Measurements from ENCODE around the gene DRAM2. TPM values are rescaled to one million over a fixed set of nuclear protein-coding genes. Genes with fewer than 3 reads are reported as not detected.

The DRAM2 gene
- 26.4 TPM for total RNA-seq (2021; ENCODE audit: unreplicated experiment)
- polyA plus RNA-seq (2012): 38.4 and 45.3 TPM in 2 replicates
- Bru-seq, nascent RNA: percentile 82 among the genes with signal in this experiment
- percentile 76 among the genes with signal in this experiment for BruChase-seq, experiment 1, labeled RNA remaining after a 6-hour chase
- percentile 92 among the genes with signal in this experiment for BruChase-seq, experiment 2, labeled RNA remaining after a 2-hour chase
- long read RNA-seq, partial matches to known transcripts: 4 of 38 reads
- long read RNA-seq, other reads (novel, unspliced or antisense): 30 of 38 reads

DNA sequence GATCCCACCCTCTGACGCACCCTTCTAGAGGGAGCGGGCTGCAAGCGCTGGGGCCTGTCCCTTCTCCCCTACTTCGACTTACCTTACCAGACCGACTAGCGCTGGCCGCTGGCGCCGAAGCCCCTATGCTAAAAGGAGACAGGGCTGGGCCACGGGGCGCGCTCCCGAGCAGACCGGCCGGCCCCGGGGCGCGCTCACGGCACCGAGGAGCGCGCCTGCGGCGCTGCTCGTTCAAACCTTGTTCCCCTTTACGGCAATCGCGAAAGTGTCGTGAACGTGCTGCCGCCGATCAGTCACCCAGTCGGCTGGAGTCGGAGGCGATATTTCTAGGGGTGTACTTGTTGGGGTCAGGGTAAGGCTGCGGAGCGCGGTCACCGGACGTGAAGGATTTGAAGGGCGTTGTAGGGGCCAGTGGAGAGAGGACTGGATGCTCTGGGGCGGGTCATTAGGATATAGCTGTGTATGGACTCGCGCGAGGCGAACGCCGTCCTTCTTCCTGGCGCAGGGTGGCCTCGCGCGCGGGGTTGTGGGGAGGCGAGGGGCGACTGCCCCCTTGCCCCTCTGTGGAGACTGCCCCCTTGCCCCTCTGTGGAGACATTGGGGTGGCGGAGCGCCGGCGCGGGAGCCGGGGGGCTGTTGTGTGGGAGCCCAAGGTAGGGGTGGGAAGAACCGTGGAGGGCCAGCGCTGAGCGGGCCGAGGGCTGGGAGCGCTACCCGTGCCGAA is at the start of gene DRAM2, which contains the start of gene CEPT1:
DRAM2 (minus strand) TSS at position 138 of the 724 bp plus-strand sequence. CDS start 8,539 bp downstream, outside the sequence.
CEPT1 (plus strand) TSS at position 268 of the 724 bp plus-strand sequence. CDS start 7,492 bp downstream, outside the sequence.
- peaks cover 74% of the 10 kb centered on the region for H3K79me2 ChIP-seq (ENCODE audit: insufficient read depth, low read length)
- ATAC-seq (peak; percentile 82), DNase-seq (ENCODE audit: low read depth, low spot score) (peak; percentile 90)
- CTCF ChIA-PET: no interaction called here
- peak within 1 kb of the TSS; percentile 83 for H3K9ac ChIP-seq (ENCODE audit: low read length)
- no peaks in the 10 kb centered on the region for H3K27me3 ChIP-seq (ENCODE audit: insufficient read depth, low read length)
- peak within 1 kb of the TSS; percentile 78 for H2AFZ ChIP-seq (ENCODE audit: low read depth, low read length, poor library complexity, severe bottlenecking)
- H3K9me3 ChIP-seq (ENCODE audit: control insufficient read depth in 1 of 2, insufficient read depth in 1 of 2, low read depth in 1 of 2, low read length in 2 of 2): no peaks in the 10 kb centered on the region
- H3K9me2 ChIP-seq (ENCODE audit: insufficient read depth): no peaks in the 10 kb centered on the region
- peak within 1 kb of the TSS; percentile 93 to 95 for H3K4me3 ChIP-seq (replicated peaks in 1 of 2; ENCODE audit: low read depth in 1 of 2, low read length in 2 of 2)
- TSS peak; percentile 44 for BruUV-seq (replicated peaks)
- intact Hi-C loops (cut with micrococcal nuclease): no loop called here
- peak within 1 kb of the TSS; percentile 94 for H3K4me2 ChIP-seq (ENCODE audit: low read length)
- 0 out of 2 replicates have a peak, but pooled peaks cover 4% of the 10 kb centered on the region for H4K20me1 ChIP-seq (ENCODE audit: insufficient read depth)
- peaks cover 4 to 13% of the 10 kb centered on the region in 2 experiments for H3K36me3 ChIP-seq (ENCODE audit: control insufficient read depth in 1 of 2, insufficient read depth in 2 of 2, low read length in 2 of 2)
- peak within 1 kb of the TSS; percentile 72 for H3K27ac ChIP-seq (ENCODE audit: low read depth, low read length)
- POLR2A ChIA-PET: no interaction called here
- RAD21 ChIA-PET (ENCODE audit: low non-redundant PET in 1 of 2, low total read pairs in 2 of 2, uncharacterized antibody in 2 of 2, unreplicated experiment in 2 of 2): no interaction called here
- H3K4me1 ChIP-seq (ENCODE audit: control insufficient read depth in 1 of 2, insufficient read depth in 2 of 2, low read length in 2 of 2): peaks cover 5 to 11% of the 10 kb centered on the region in 2 experiments; a peak in 3 of 4 replicates
- TF ChIP-seq SIN3A (IDR thresholded peaks at IDR 0.05; ENCODE audit: low read depth): peak; percentile 78; the same call in 1 of the 2 replicates
- TF ChIP-seq POLR2A (IDR thresholded peaks at IDR 0.05; ENCODE audit: borderline replicate concordance, extremely low read depth, insufficient read depth, insufficient read length): peak; percentile 94
- TF ChIP-seq CBX3 (IDR thresholded peaks at IDR 0.05; ENCODE audit: low read depth): no peak
- TF ChIP-seq, protein P1, sequence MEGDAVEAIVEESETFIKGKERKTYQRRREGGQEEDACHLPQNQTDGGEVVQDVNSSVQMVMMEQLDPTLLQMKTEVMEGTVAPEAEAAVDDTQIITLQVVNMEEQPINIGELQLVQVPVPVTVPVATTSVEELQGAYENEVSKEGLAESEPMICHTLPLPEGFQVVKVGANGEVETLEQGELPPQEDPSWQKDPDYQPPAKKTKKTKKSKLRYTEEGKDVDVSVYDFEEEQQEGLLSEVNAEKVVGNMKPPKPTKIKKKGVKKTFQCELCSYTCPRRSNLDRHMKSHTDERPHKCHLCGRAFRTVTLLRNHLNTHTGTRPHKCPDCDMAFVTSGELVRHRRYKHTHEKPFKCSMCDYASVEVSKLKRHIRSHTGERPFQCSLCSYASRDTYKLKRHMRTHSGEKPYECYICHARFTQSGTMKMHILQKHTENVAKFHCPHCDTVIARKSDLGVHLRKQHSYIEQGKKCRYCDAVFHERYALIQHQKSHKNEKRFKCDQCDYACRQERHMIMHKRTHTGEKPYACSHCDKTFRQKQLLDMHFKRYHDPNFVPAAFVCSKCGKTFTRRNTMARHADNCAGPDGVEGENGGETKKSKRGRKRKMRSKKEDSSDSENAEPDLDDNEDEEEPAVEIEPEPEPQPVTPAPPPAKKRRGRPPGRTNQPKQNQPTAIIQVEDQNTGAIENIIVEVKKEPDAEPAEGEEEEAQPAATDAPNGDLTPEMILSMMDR (IDR thresholded peaks at IDR 0.05 in 2 of 3, conservative IDR thresholded peaks at IDR 0.05 in 1 of 3; ENCODE audit: borderline replicate concordance in 1 of 3, insufficient read depth in 1 of 3, low read depth in 2 of 3, low read length in 2 of 3): no peak
- no peak for TF ChIP-seq EGR1 (IDR thresholded peaks at IDR 0.05; ENCODE audit: low read depth)
- TF ChIP-seq YY1 (IDR thresholded peaks at IDR 0.05; ENCODE audit: extremely low read depth, insufficient replicate concordance, low read depth, low read length): peak; percentile 32
- peak; percentile 28; the same call in 1 of the 2 replicates for TF ChIP-seq ZFX (IDR thresholded peaks at IDR 0.05)
- TF ChIP-seq CEBPB (IDR thresholded peaks at IDR 0.05; ENCODE audit: low read depth): no peak
- no peak for TF ChIP-seq EZH2phosphoT487 (IDR thresholded peaks at IDR 0.05; ENCODE audit: borderline replicate concordance)
- TF ChIP-seq, protein P2, sequence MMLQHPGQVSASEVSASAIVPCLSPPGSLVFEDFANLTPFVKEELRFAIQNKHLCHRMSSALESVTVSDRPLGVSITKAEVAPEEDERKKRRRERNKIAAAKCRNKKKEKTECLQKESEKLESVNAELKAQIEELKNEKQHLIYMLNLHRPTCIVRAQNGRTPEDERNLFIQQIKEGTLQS (IDR thresholded peaks at IDR 0.05): no peak
- TF ChIP-seq EZH2 (IDR thresholded peaks at IDR 0.05): no peak
- TF ChIP-seq, protein P3, sequence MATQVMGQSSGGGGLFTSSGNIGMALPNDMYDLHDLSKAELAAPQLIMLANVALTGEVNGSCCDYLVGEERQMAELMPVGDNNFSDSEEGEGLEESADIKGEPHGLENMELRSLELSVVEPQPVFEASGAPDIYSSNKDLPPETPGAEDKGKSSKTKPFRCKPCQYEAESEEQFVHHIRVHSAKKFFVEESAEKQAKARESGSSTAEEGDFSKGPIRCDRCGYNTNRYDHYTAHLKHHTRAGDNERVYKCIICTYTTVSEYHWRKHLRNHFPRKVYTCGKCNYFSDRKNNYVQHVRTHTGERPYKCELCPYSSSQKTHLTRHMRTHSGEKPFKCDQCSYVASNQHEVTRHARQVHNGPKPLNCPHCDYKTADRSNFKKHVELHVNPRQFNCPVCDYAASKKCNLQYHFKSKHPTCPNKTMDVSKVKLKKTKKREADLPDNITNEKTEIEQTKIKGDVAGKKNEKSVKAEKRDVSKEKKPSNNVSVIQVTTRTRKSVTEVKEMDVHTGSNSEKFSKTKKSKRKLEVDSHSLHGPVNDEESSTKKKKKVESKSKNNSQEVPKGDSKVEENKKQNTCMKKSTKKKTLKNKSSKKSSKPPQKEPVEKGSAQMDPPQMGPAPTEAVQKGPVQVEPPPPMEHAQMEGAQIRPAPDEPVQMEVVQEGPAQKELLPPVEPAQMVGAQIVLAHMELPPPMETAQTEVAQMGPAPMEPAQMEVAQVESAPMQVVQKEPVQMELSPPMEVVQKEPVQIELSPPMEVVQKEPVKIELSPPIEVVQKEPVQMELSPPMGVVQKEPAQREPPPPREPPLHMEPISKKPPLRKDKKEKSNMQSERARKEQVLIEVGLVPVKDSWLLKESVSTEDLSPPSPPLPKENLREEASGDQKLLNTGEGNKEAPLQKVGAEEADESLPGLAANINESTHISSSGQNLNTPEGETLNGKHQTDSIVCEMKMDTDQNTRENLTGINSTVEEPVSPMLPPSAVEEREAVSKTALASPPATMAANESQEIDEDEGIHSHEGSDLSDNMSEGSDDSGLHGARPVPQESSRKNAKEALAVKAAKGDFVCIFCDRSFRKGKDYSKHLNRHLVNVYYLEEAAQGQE (IDR thresholded peaks at IDR 0.05; ENCODE audit: low read depth): no peak
- TF ChIP-seq SP1 (IDR thresholded peaks at IDR 0.05; ENCODE audit: low read depth): no peak
- TF ChIP-seq JUND (IDR thresholded peaks at IDR 0.05): no peak
- no peak for TF ChIP-seq FOSL1 (IDR thresholded peaks at IDR 0.05; ENCODE audit: low read depth)
- TF ChIP-seq, protein P4, sequence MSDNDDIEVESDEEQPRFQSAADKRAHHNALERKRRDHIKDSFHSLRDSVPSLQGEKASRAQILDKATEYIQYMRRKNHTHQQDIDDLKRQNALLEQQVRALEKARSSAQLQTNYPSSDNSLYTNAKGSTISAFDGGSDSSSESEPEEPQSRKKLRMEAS (IDR thresholded peaks at IDR 0.05): no peak; the same call in 1 of the 2 replicates
- TF ChIP-seq, protein P5, sequence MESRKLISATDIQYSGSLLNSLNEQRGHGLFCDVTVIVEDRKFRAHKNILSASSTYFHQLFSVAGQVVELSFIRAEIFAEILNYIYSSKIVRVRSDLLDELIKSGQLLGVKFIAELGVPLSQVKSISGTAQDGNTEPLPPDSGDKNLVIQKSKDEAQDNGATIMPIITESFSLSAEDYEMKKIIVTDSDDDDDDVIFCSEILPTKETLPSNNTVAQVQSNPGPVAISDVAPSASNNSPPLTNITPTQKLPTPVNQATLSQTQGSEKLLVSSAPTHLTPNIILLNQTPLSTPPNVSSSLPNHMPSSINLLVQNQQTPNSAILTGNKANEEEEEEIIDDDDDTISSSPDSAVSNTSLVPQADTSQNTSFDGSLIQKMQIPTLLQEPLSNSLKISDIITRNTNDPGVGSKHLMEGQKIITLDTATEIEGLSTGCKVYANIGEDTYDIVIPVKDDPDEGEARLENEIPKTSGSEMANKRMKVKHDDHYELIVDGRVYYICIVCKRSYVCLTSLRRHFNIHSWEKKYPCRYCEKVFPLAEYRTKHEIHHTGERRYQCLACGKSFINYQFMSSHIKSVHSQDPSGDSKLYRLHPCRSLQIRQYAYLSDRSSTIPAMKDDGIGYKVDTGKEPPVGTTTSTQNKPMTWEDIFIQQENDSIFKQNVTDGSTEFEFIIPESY (IDR thresholded peaks at IDR 0.05; ENCODE audit: extremely low read depth, insufficient replicate concordance, low read length): no peak
- TF ChIP-seq SRF (IDR thresholded peaks at IDR 0.05; ENCODE audit: low read depth): no peak; the same call in 1 of the 2 replicates
- TF ChIP-seq RAD21 (IDR thresholded peaks at IDR 0.05; ENCODE audit: low read depth): no peak
